Mesodermal cell (in vitro differentiated cells): ENCODE results near the gene PODNL1.

Experiments used
- H3K27ac ChIP-seq: 2 replicates; pipeline ENCODE4 v1.7.0; 2013; ENCODE audit warnings: mild to moderate bottlenecking, low read depth, low read length, moderate library complexity; ENCODE audit not compliant: severe bottlenecking
- H3K36me3 ChIP-seq: 2 replicates; pipeline ENCODE4 v1.7.1; 2013; ENCODE audit warnings: mild to moderate bottlenecking, low read length, moderate library complexity; ENCODE audit not compliant: control insufficient read depth, insufficient read depth
- H3K4me1 ChIP-seq: one replicate; pipeline ENCODE4 v1.7.1; 2013; ENCODE audit warnings: mild to moderate bottlenecking, low read length; ENCODE audit not compliant: insufficient read depth, control insufficient read depth, poor library complexity, severe bottlenecking
- H3K4me3 ChIP-seq: 2 replicates; pipeline ENCODE4 v1.7.0; 2013; ENCODE audit warnings: low read length, control low read depth, mild to moderate bottlenecking; ENCODE audit not compliant: insufficient read depth, poor library complexity, severe bottlenecking; ENCODE audit errors: extremely low read depth
- H3K9me3 ChIP-seq: 2 replicates; pipeline ENCODE4 v1.7.1; 2013; ENCODE audit warnings: mild to moderate bottlenecking, low read length, moderate library complexity; ENCODE audit not compliant: control insufficient read depth
- WGBS, 2 experiments: methylation state at CpG; one replicate each; pipeline ENCODE4 v1.1.5; 2013; ENCODE audit warnings: missing lambda C conversion rate in 2 of 2; ENCODE audit not compliant: insufficient coverage in 2 of 2; 5-methylcytosine and 5-hydroxymethylcytosine counted together

The PODNL1 gene

GRCh38 chr19:13906910-13907309, 31.3 kb downstream of the PODNL1 start:
- Histone ChIP-seq H3K9me3 (no peaks in the 10 kb centered on the region), H3K4me1 (peaks cover 2% of the 10 kb centered on the region), H3K36me3 (peaks cover 6% of the 10 kb centered on the region), H3K4me3 (peak overlapping the region; percentile 66), H3K27ac (no peak overlapping the region)
- WGBS, 2 experiments: 91 to 100% methylated on average over 3 of the region's 5 CpGs

GRCh38 chr19:13906521-13906904, 31.7 kb downstream of the PODNL1 start:
- no peaks in the 10 kb centered on the region for H3K9me3 ChIP-seq
- no peak overlapping the region for H3K27ac ChIP-seq
- H3K4me3 ChIP-seq: peak overlapping the region; percentile 66
- 36 to 39% methylated on average over 4 to 6 of the region's 13 CpGs for WGBS, 2 experiments
- H3K36me3 ChIP-seq: peaks cover 6% of the 10 kb centered on the region
- peaks cover 2% of the 10 kb centered on the region for H3K4me1 ChIP-seq

- H3K36me3 ChIP-seq: peaks cover 6% of the 10 kb centered on the region
- no peaks in the 10 kb centered on the region for H3K9me3 ChIP-seq
- WGBS, 2 experiments: 13 to 16% methylated on average over 72 to 78 of the region's 86 CpGs
- peaks cover 2% of the 10 kb centered on the region for H3K4me1 ChIP-seq
- peak within 1 kb of the TSS; percentile 66 for H3K4me3 ChIP-seq
- H3K27ac ChIP-seq: no peak within 1 kb of the TSS
These were observed 32.3 kb downstream of the PODNL1 start, which contains the start of the genes BRME1 and CC2D1A for GRCh38 chr19:13905634-13906520. BRME1 (minus strand) TSS chr19:13906117; CDS start chr19:13904892, 1,225 bp downstream. CC2D1A (plus strand) TSS chr19:13906201; CDS start chr19:13906442, 241 bp downstream.

- H3K27ac ChIP-seq: no peak overlapping the region
- H3K9me3 ChIP-seq: no peaks in the 10 kb centered on the region
- H3K4me3 ChIP-seq: no peak overlapping the region
- 86 to 87% methylated on average over 3 to 4 of the region's 4 CpGs for WGBS, 2 experiments
- H3K4me1 ChIP-seq: peaks cover 2% of the 10 kb centered on the region
- no peaks in the 10 kb centered on the region for H3K36me3 ChIP-seq
These were observed 35.1 kb downstream of the PODNL1 start for GRCh38 chr19:13902993-13903555.

GRCh38 chr19:13899912-13900584, 38.2 kb downstream of the PODNL1 start:
- Histone ChIP-seq H3K4me1 (no peaks in the 10 kb centered on the region), H3K36me3 (no peaks in the 10 kb centered on the region), H3K9me3 (no peaks in the 10 kb centered on the region), H3K4me3 (no peak overlapping the region), H3K27ac (no peak overlapping the region)
- WGBS, 2 experiments: 80 to 90% methylated on average over 3 to 5 of the region's 5 CpGs

- whole genome bisulfite sequencing, 2 experiments: 91 to 93% methylated on average over 6 to 10 of the region's 10 CpGs
- Histone ChIP-seq H3K4me3 (no peak overlapping the region), H3K9me3 (no peaks in the 10 kb centered on the region), H3K27ac (no peak overlapping the region), H3K4me1 (no peaks in the 10 kb centered on the region), H3K36me3 (no peaks in the 10 kb centered on the region)
These were observed 38.8 kb downstream of the PODNL1 start for GRCh38 chr19:13899393-13899792.

- no peaks in the 10 kb centered on the region for H3K9me3 ChIP-seq
- H3K4me3 ChIP-seq: no peak overlapping the region
- H3K4me1 ChIP-seq: no peaks in the 10 kb centered on the region
- WGBS, 2 experiments: no CpG with 5 or more reads among the region's 2 CpGs
- no peaks in the 10 kb centered on the region for H3K36me3 ChIP-seq
- no peak overlapping the region for H3K27ac ChIP-seq
These were observed 42.0 kb downstream of the PODNL1 start for GRCh38 chr19:13896227-13896626.

- no peaks in the 10 kb centered on the region for H3K4me1 ChIP-seq
- WGBS, 2 experiments: 76 to 92% methylated on average over 2 to 3 of the region's 5 CpGs
- H3K27ac ChIP-seq: no peak overlapping the region
- no peaks in the 10 kb centered on the region for H3K36me3 ChIP-seq
- H3K9me3 ChIP-seq: no peaks in the 10 kb centered on the region
- no peak overlapping the region for H3K4me3 ChIP-seq
These were observed 43.7 kb downstream of the PODNL1 start for GRCh38 chr19:13894552-13894951.

GRCh38 chr19:13892870-13893269, 45.3 kb downstream of the PODNL1 start:
- Histone ChIP-seq H3K27ac (no peak overlapping the region), H3K9me3 (no peaks in the 10 kb centered on the region), H3K4me1 (no peaks in the 10 kb centered on the region), H3K36me3 (no peaks in the 10 kb centered on the region), H3K4me3 (no peak overlapping the region)
- 78% methylated on average over 6 to 9 of the region's 9 CpGs for WGBS, 2 experiments

GRCh38 chr19:13890136-13890535, 48.1 kb downstream of the PODNL1 start:
- 92 to 93% methylated on average over 8 to 13 of the region's 13 CpGs for WGBS, 2 experiments
- no peak overlapping the region for H3K27ac ChIP-seq
- no peak overlapping the region for H3K4me3 ChIP-seq
- H3K4me1 ChIP-seq: no peaks in the 10 kb centered on the region
- H3K36me3 ChIP-seq: no peaks in the 10 kb centered on the region
- no peaks in the 10 kb centered on the region for H3K9me3 ChIP-seq
